Measurements from ENCODE around the gene MARCHF3. TPM values are rescaled to one million over a fixed set of nuclear protein-coding genes. Genes with fewer than 3 reads are reported as not detected.

Gene MARCHF3
- total RNA-seq, 1 experiment from 2014 or later = 16.1 TPM

GRCh38 chr5:127066721-127067120 lies 36.4 kb upstream of the MARCHF3 start:
- DNase-seq (ENCODE audit: low spot score) (no peak), ATAC-seq (no peak)
- H3K9me3 Mint-ChIP-seq = no peaks in the 10 kb centered on the region
- POLR2A ChIA-PET = no interaction called here
- no peak for TF ChIP-seq NFYB (CRISPR knock-in tag; conservative IDR thresholded peaks at IDR 0.05; ENCODE audit: low read depth)
- H3K4me1 Mint-ChIP-seq = peaks cover 36% of the 10 kb centered on the region
- no peaks in the 10 kb centered on the region for H3K27me3 Mint-ChIP-seq (ENCODE audit: low read depth)
- H3K36me3 Mint-ChIP-seq = no peaks in the 10 kb centered on the region
- H3K4me3 Mint-ChIP-seq = no peak overlapping the region
- H3K27ac Mint-ChIP-seq = no peak overlapping the region
- CTCF ChIA-PET = no interaction called here

DNA sequence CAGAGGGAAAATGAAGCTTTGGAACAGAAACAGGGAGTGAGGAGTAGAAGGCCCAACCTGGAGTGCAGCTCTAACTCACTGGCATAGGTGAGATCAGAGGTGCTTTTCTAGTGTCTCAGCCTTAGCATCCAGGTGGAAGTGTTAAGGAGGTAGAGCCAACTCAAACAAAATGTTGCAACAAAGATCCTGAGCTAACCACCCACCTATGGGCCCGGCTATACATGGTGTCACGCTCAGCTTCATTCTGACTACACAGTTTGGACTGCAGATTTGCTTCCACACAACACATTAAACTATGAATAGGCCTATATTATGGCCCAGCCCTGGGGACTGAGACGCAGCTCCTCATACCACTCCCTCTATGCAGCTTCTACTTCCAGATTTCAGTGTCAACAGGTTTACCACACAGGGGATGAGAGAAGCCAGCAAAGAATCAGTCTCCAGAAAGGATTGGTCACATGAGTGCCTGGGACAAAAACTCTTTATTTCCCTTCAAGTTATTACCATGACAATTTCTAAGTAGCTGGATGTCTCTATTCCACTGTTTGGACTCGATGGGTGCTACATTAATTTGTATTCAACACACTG lies 34.0 kb upstream of the MARCHF3 start:
- ATAC-seq = no peak
- Mint-ChIP-seq H3K36me3 (no peaks in the 10 kb centered on the region), H3K27ac (no peak overlapping the region), H3K27me3 (ENCODE audit: low read depth) (no peaks in the 10 kb centered on the region), H3K9me3 (no peaks in the 10 kb centered on the region), H3K4me1 (peaks cover 16% of the 10 kb centered on the region), H3K4me3 (no peak overlapping the region)
- CTCF ChIA-PET = no interaction called here
- POLR2A ChIA-PET = no interaction called here
- DNase-seq (ENCODE audit: low spot score) = no peak
- no peak for TF ChIP-seq AFF4 (CRISPR knock-in tag; IDR thresholded peaks at IDR 0.05; ENCODE audit: borderline replicate concordance)
- no peak for TF ChIP-seq PRRX2 (CRISPR knock-in tag; IDR thresholded peaks at IDR 0.05)
- TF ChIP-seq, protein P1, sequence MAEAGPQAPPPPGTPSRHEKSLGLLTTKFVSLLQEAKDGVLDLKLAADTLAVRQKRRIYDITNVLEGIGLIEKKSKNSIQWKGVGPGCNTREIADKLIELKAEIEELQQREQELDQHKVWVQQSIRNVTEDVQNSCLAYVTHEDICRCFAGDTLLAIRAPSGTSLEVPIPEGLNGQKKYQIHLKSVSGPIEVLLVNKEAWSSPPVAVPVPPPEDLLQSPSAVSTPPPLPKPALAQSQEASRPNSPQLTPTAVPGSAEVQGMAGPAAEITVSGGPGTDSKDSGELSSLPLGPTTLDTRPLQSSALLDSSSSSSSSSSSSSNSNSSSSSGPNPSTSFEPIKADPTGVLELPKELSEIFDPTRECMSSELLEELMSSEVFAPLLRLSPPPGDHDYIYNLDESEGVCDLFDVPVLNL (CRISPR knock-in tag; IDR thresholded peaks at IDR 0.05; ENCODE audit: borderline replicate concordance, low read depth) = no peak
- TF ChIP-seq FOXP1 (CRISPR knock-in tag; IDR thresholded peaks at IDR 0.05; ENCODE audit: borderline replicate concordance) = no peak
- TF ChIP-seq, protein P2, sequence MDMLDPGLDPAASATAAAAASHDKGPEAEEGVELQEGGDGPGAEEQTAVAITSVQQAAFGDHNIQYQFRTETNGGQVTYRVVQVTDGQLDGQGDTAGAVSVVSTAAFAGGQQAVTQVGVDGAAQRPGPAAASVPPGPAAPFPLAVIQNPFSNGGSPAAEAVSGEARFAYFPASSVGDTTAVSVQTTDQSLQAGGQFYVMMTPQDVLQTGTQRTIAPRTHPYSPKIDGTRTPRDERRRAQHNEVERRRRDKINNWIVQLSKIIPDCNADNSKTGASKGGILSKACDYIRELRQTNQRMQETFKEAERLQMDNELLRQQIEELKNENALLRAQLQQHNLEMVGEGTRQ (CRISPR knock-in tag; IDR thresholded peaks at IDR 0.05) = no peak
- TF ChIP-seq HMGA2 (CRISPR knock-in tag; IDR thresholded peaks at IDR 0.05) = no peak
- TF ChIP-seq PREB (CRISPR knock-in tag; IDR thresholded peaks at IDR 0.05; ENCODE audit: borderline replicate concordance) = no peak
- TF ChIP-seq SMAD3 (CRISPR knock-in tag; IDR thresholded peaks at IDR 0.05; ENCODE audit: borderline replicate concordance) = no peak
- no peak for TF ChIP-seq CREM (CRISPR knock-in tag; IDR thresholded peaks at IDR 0.05)
- TF ChIP-seq, protein P3, sequence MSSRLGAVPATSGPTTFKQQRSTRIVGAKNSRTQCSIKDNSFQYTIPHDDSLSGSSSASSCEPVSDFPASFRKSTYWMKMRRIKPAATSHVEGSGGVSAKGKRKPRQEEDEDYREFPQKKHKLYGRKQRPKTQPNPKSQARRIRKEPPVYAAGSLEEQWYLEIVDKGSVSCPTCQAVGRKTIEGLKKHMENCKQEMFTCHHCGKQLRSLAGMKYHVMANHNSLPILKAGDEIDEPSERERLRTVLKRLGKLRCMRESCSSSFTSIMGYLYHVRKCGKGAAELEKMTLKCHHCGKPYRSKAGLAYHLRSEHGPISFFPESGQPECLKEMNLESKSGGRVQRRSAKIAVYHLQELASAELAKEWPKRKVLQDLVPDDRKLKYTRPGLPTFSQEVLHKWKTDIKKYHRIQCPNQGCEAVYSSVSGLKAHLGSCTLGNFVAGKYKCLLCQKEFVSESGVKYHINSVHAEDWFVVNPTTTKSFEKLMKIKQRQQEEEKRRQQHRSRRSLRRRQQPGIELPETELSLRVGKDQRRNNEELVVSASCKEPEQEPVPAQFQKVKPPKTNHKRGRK (CRISPR knock-in tag; IDR thresholded peaks at IDR 0.05; ENCODE audit: borderline replicate concordance) = no peak
- TF ChIP-seq ZNF396 (CRISPR knock-in tag; IDR thresholded peaks at IDR 0.05; ENCODE audit: borderline replicate concordance) = no peak
- TF ChIP-seq FOXK1 (CRISPR knock-in tag; IDR thresholded peaks at IDR 0.05) = no peak
- no peak for TF ChIP-seq AR (CRISPR knock-in tag; IDR thresholded peaks at IDR 0.05)

Data from WTC11 (cell line).